Stomach (tissue), 4 donors: ENCODE measurements around the gene RECQL5.

Source experiments
- POLR2A ChIP-seq, 4 donors: fragments of 450-650 bp; IDR thresholded peaks; one replicate each; pipeline ENCODE4 v1.6.1; 2016; ENCODE audit warnings: antibody characterized with exemption in 4 of 4, control low read depth in 2 of 4, mild to moderate bottlenecking in 1 of 4, moderate library complexity in 1 of 4
- POLR2AphosphoS5 ChIP-seq, 3 donors: sonication (generic); formaldehyde crosslinking; IDR thresholded peaks; one replicate each; pipeline ENCODE4 v1.6.1; 2016; ENCODE audit warnings: antibody characterized with exemption in 3 of 3
- TF ChIP-seq, protein P1 (sequence below), 7 experiments: fragments of 450-650 bp in 4 of 7; fragments of 200-600 bp in 3 of 7; sonication (generic) in 3 of 7; IDR thresholded peaks; one replicate each; pipeline ENCODE4 v1.5.1; 2016 to 2019; ENCODE audit warnings: antibody characterized with exemption in 7 of 7, control low read depth in 2 of 7, mild to moderate bottlenecking in 1 of 7

DNA sequence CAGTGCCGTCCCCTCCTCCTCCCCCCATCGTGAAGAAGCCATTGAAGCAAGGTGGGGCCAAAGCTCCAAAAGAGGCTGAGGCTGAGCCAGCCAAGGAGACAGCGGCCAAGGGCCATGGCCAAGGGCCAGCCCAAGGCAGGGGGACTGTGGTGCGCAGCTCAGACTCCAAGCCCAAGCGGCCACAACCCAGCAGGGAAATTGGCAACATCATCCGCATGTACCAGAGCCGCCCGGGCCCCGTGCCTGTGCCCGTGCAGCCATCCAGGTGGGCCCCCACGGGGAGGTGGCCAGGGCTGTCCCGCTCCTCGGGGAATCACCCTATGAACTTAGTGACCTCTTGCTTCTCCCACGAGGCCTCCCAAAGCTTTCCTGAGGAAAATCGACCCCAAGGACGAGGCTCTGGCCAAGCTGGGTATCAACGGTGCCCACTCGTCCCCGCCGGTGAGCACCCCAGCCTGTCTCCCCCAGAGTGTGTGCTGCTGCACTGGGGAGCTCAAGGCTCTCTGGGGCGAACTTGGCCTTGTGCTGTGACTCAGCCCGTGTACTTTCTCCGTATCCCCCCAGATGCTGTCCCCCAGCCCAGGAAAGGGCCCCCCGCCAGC lies 50.3 kb downstream of the RECQL5 start:
- TF ChIP-seq, protein P1, sequence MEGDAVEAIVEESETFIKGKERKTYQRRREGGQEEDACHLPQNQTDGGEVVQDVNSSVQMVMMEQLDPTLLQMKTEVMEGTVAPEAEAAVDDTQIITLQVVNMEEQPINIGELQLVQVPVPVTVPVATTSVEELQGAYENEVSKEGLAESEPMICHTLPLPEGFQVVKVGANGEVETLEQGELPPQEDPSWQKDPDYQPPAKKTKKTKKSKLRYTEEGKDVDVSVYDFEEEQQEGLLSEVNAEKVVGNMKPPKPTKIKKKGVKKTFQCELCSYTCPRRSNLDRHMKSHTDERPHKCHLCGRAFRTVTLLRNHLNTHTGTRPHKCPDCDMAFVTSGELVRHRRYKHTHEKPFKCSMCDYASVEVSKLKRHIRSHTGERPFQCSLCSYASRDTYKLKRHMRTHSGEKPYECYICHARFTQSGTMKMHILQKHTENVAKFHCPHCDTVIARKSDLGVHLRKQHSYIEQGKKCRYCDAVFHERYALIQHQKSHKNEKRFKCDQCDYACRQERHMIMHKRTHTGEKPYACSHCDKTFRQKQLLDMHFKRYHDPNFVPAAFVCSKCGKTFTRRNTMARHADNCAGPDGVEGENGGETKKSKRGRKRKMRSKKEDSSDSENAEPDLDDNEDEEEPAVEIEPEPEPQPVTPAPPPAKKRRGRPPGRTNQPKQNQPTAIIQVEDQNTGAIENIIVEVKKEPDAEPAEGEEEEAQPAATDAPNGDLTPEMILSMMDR (IDR thresholded peaks at IDR 0.05), result no peak
- TF ChIP-seq POLR2A (IDR thresholded peaks at IDR 0.05) (no peak), POLR2AphosphoS5 (IDR thresholded peaks at IDR 0.05) (no peak)
